ENCODE results near the gene SLC26A2. TPM values are rescaled to one million over a fixed set of nuclear protein-coding genes. Genes with fewer than 3 reads are reported as not detected.

SLC26A2 gene
- total and polyA plus RNA-seq, 4 donors = 5.8 to 25.6 (median 14.1) TPM

GRCh38 chr5:149930043-149930748 lies 30.4 kb upstream of the SLC26A2 start:
- peaks cover 0 to 2% (median 0%) of the 10 kb centered on the region in 3 donors for H3K27me3 ChIP-seq (ENCODE audit: control insufficient read depth in 3 of 3, insufficient read depth in 3 of 3, low read length in 2 of 3)
- 59 to 83% methylated on average over 6 of the region's 6 CpGs for WGBS, 2 donors
- H3K9ac ChIP-seq (ENCODE audit: insufficient read depth in 1 of 2, low read length in 2 of 2) = peak overlapping the region in 1 of 2 donors; percentile 61
- DNase-seq (peak; percentile 82 to 95 (median 94)), ATAC-seq (ENCODE audit: insufficient read depth, low FRiP score) (no peak)
- no peaks in the 10 kb centered on the region for H3K9me3 ChIP-seq (ENCODE audit: control insufficient read depth in 4 of 4, insufficient read depth in 3 of 4, low read length in 3 of 4)
- H3K4me1 ChIP-seq (ENCODE audit: control insufficient read depth in 5 of 5, insufficient read depth in 5 of 5, low read length in 5 of 5) = peaks cover 0 to 15% (median 4%) of the 10 kb centered on the region in 5 donors
- TF ChIP-seq CTCF (IDR thresholded peaks at IDR 0.05; ENCODE audit: control extremely low read depth, extremely low read depth) = no peak
- H3K4me3 ChIP-seq = no peak overlapping the region
- H3K36me3 ChIP-seq (ENCODE audit: control insufficient read depth in 4 of 4, insufficient read depth in 4 of 4, low read length in 4 of 4) = no peaks in the 10 kb centered on the region
- H3K27ac ChIP-seq (ENCODE audit: low read depth in 1 of 2, low read length in 1 of 2) = no peak overlapping the region

GRCh38 chr5:149930749-149931574 lies 29.6 kb upstream of the SLC26A2 start:
- peaks cover 0 to 18% (median 4%) of the 10 kb centered on the region in 5 donors for H3K4me1 ChIP-seq (ENCODE audit: control insufficient read depth in 5 of 5, insufficient read depth in 5 of 5, low read length in 5 of 5)
- no peaks in the 10 kb centered on the region for H3K9me3 ChIP-seq (ENCODE audit: control insufficient read depth in 4 of 4, insufficient read depth in 3 of 4, low read length in 3 of 4)
- DNase-seq = peak in 1 of 3 donors; percentile 57
- H3K36me3 ChIP-seq (ENCODE audit: control insufficient read depth in 4 of 4, insufficient read depth in 4 of 4, low read length in 4 of 4) = no peaks in the 10 kb centered on the region
- WGBS, 2 donors = 62% methylated on average over 7 of the region's 7 CpGs
- no peak overlapping the region for H3K27ac ChIP-seq (ENCODE audit: low read depth in 1 of 2, low read length in 1 of 2)
- peaks cover 0 to 2% (median 0%) of the 10 kb centered on the region in 3 donors for H3K27me3 ChIP-seq (ENCODE audit: control insufficient read depth in 3 of 3, insufficient read depth in 3 of 3, low read length in 2 of 3)
- TF ChIP-seq CTCF (IDR thresholded peaks at IDR 0.05; ENCODE audit: control extremely low read depth, extremely low read depth) = no peak
- no peak overlapping the region for H3K4me3 ChIP-seq
- no peak for ATAC-seq (ENCODE audit: insufficient read depth, low FRiP score)
- H3K9ac ChIP-seq (ENCODE audit: insufficient read depth in 1 of 2, low read length in 2 of 2) = no peak overlapping the region

- H3K4me1 ChIP-seq (ENCODE audit: control insufficient read depth in 5 of 5, insufficient read depth in 5 of 5, low read length in 5 of 5) = peaks cover 0 to 18% (median 4%) of the 10 kb centered on the region in 5 donors
- no peak overlapping the region for H3K27ac ChIP-seq (ENCODE audit: low read depth in 1 of 2, low read length in 1 of 2)
- no peaks in the 10 kb centered on the region for H3K36me3 ChIP-seq (ENCODE audit: control insufficient read depth in 4 of 4, insufficient read depth in 4 of 4, low read length in 4 of 4)
- peaks cover 0 to 2% (median 0%) of the 10 kb centered on the region in 3 donors for H3K27me3 ChIP-seq (ENCODE audit: control insufficient read depth in 3 of 3, insufficient read depth in 3 of 3, low read length in 2 of 3)
- no peak for TF ChIP-seq CTCF (IDR thresholded peaks at IDR 0.05; ENCODE audit: control extremely low read depth, extremely low read depth)
- no peak for ATAC-seq (ENCODE audit: insufficient read depth, low FRiP score)
- H3K9me3 ChIP-seq (ENCODE audit: control insufficient read depth in 4 of 4, insufficient read depth in 3 of 4, low read length in 3 of 4) = no peaks in the 10 kb centered on the region
- no peak overlapping the region for H3K4me3 ChIP-seq
- DNase-seq = peak in 1 of 3 donors; percentile 31
- 78 to 82% methylated on average over 14 of the region's 14 CpGs for WGBS, 2 donors
- no peak overlapping the region for H3K9ac ChIP-seq (ENCODE audit: insufficient read depth in 1 of 2, low read length in 2 of 2)
Observed at GRCh38 chr5:149931992-149932436, 28.5 kb upstream of the SLC26A2 start.

All from lung (tissue), 12 donors.